Islet precursor cell (in vitro differentiated cells): ENCODE results near the gene SCARF2.
"Not testable (repeated sequence)": the region's sequence is repeated elsewhere in the genome, so short reads cannot be mapped to it uniquely, and the experiment has no call there.

Experiments
- DNase-seq: peaks from one replicate; pipeline ENCODE4 v3.0.0-alpha.2; 2018

The SCARF2 gene

DNA sequence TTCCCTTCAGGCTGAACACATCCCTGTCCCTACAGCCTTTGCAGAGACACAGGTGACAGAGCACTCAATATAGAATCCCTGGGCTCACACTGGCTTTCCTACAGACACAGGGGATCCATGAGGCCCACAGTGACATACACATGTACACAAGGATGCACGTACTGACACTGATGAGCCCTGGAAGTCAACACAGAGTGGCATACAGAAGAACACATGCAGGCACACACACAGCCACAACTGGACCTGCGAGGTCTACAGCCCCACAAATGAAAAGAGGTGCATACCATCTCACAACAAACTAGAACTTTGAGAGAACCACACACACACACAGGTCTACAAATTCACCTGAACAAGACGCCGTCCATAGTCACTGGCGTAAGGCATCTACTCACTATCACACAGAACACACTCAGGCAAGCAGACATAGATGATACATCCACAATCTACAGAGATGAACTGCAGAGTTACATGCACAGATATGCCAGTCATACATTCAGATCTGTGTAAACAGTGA, 47.2 kb downstream of the SCARF2 start:
- DNase-seq = peak; percentile 6

GRCh38 chr22:20389288-20389687, 48.3 kb downstream of the SCARF2 start:
- DNase-seq = no peak

DNA sequence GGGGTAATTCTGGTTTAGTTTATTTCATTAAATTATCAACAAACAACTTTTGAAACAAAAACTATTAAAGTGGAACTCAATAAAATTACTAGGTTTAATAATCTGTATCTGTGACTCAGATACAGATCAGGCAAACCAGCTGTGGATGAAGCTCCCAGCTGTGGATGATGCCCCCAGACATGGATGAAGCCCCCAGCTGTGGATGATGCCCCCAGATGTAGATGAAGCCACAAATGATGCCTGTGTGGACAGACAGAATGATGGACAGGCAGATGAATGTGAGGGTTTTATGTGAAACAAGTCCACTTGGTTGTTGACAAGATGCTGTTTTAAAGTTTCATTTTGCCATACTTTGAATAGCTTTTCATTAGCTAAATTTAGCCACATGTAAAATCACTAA, 49.4 kb downstream of the SCARF2 start:
- DNase-seq = no peak

DNA sequence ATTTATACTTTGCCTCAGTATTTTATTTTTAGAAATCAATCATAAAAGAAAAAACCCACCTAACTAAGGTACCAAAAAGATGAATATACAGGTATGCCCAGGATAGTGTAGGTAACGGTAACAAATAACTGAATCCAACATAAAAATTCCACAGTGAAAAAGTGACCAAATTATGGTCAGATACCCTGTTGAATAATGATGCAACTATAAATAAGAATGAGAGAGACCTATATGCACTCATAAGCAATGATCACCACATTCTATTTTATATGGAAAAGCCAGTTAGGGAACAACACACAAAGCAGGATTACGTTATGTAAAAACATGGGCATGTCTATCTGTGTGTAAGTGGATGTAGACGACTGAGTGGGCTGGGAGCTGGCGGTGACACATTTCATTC, 50.7 kb downstream of the SCARF2 start:
- no peak for DNase-seq

- no peak for DNase-seq
These were observed 51.3 kb downstream of the SCARF2 start for GRCh38 chr22:20386336-20386735.

GRCh38 chr22:20384865-20385264, 52.8 kb downstream of the SCARF2 start:
- DNase-seq = no peak

DNA sequence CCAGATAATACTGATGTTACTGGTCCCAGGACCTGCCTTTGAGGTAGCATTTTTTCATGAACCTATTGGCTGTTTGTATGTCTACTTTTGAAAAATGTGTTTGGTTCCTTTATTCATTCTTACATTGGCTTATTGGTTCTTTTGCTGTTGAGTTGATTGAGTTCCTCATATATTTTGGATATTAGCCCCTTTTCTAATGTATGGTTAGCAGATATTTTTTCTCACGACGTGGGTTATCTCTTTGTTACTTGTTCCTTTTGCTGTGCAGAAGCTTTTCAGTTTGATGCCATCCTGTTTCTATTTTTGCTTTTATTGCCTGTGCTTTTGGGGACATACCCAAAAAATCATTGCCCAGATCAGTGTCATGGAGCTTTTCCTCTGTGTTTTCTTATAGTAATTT, 53.5 kb downstream of the SCARF2 start:
- DNase-seq = no peak

GRCh38 chr22:20383538-20383937, 54.1 kb downstream of the SCARF2 start:
- peak; percentile 35 for DNase-seq

- peak; percentile 26 for DNase-seq
These were observed 57.1 kb downstream of the SCARF2 start for GRCh38 chr22:20380486-20380885.

DNA sequence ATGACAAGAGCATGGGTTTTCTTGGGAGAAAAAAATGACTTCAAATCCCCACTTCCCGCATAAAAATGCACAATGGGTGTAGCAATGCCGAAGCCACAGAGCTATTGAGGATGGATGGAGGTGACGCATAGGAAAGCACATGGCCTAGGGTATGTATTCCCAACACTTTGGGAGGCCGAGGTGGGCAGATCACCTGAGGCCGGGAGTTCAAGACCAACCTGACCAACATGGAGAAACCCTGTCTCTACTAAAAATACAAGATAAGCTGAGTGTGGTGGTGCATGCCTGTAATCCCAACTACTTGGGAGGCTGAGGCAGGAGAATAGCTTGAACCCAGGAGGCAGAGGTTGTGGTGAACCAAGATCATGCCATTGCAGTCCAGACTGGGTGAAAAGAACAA, 58.9 kb downstream of the SCARF2 start:
- DNase-seq = not testable (repeated sequence)

- DNase-seq = peak; percentile 22
These were observed 59.5 kb downstream of the SCARF2 start for GRCh38 chr22:20378110-20378509.

DNA sequence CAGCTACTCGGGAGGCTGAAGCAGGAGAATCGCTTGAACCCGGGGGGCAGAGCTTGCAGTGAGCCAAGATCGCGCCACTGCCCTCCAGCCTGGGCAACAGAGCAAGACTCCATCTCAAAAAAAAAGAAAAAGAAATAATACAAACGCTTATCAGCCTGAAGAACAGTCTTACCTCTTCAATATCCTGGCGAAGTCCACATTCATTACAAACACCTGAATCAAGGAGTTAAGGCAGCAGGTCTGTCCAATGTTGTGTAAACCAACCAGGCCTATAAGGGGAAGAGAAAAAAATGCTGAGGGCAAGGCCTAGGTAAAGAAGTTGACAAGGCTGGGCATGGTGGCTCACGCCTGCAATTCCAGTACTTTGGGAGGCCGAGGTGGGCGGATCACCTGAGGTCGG, 60.6 kb downstream of the SCARF2 start:
- DNase-seq = peak; percentile 3

DNA sequence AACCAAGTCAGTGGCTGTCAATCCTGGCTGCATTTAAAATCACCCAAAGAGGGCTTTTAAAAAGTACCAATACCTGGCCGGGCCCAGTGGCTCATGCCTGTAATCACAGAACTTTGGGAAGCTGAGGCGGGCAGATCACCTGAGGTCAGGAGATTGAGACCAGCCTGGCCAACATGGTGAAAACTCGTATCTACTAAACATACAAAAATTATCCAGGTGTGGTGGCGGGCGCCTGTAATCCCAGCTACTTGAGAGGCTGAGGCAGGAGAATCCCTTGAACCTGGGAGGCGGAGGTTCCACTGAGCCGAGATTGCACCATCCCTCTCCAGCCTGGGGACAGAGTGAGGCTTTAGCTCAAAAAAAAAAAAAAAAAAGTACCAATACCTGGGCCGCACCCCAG, 61.3 kb downstream of the SCARF2 start:
- peak; percentile 18 for DNase-seq
